Left ventricle myocardium inferior (tissue), 1 donor: ENCODE data around the gene TIE1. TPM values are rescaled to one million over a fixed set of nuclear protein-coding genes. Genes with fewer than 3 reads are reported as not detected.

Experiments used
- DNase-seq: peaks from one replicate; pipeline ENCODE4 v3.0.0-alpha.2; 2020
- H3K27ac ChIP-seq: fragments of 200-600 bp; replicated peaks from 2 replicates; pipeline ENCODE4 v1.8.0; 2021
- H3K27me3 ChIP-seq: fragments of 200-600 bp; 2 replicates; pipeline ENCODE4 v1.8.0; 2021; ENCODE audit warnings: low read depth
- H3K36me3 ChIP-seq: fragments of 200-600 bp; 2 replicates; pipeline ENCODE4 v1.8.0; 2021
- H3K4me1 ChIP-seq: fragments of 200-600 bp; 2 replicates; pipeline ENCODE4 v1.8.0; 2021
- H3K4me3 ChIP-seq: fragments of 200-600 bp; 2 replicates; pipeline ENCODE4 v1.8.0; 2021; ENCODE audit warnings: mild to moderate bottlenecking, moderate library complexity
- H3K9me3 ChIP-seq: fragments of 200-600 bp; replicated peaks from 2 replicates; pipeline ENCODE4 v1.8.0; 2021
- intact Hi-C: fragments of 100-400 bp; cut with micrococcal nuclease; formaldehyde crosslinking; loops from one replicate; pipeline ENCODE4 v1.11.0; 2022
- total RNA-seq: library from RNA; stranded (reverse); fragmentation: NEBNext Ultra II Directional; extraction: Animal tissue kit (Norgen Biotek cat#: 25700); gene quantifications from one replicate; pipeline ENCODE4 v1.2.1, GENCODE V29; 2021
- TF ChIP-seq, protein P1 (sequence below): fragments of 200-600 bp; IDR thresholded peaks from 2 replicates; pipeline ENCODE4 v1.8.0; 2021; ENCODE audit warnings: antibody characterized with exemption, mild to moderate bottlenecking, borderline replicate concordance
- donor health status: DM: no; HTN: yes; CAD: no; lungs with severe emphysema.

The TIE1 gene
- total RNA-seq, 1 donor from 2014 or later: 25.1 TPM

DNA sequence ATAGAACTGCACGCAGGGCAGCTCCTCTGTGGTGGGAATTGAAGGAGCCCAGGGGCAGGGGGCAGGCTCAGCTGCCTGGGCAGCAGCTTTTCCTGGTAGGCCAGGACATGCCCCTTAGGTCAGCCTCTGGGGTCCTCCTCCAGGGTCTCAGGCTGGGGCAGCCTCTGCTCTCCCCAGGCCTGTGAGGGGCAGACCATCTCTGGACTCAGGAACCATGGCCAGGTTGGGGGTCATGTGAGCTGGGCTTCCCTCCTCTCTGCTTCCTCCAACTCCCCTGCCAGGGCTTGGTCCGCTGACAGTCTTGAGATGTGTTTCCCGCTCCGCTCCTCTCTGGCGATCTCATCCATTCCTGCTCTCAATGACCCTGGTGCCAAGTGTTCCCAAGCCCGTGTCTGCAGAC lies 21.1 kb upstream of the TIE1 start:
- Histone ChIP-seq H3K4me1 (no peaks in the 10 kb centered on the region), H3K9me3 (no peaks in the 10 kb centered on the region), H3K27me3 (no peaks in the 10 kb centered on the region), H3K4me3 (no peak overlapping the region), H3K27ac (no peak overlapping the region), H3K36me3 (no peaks in the 10 kb centered on the region)
- DNase-seq: no peak
- TF ChIP-seq, protein P1, sequence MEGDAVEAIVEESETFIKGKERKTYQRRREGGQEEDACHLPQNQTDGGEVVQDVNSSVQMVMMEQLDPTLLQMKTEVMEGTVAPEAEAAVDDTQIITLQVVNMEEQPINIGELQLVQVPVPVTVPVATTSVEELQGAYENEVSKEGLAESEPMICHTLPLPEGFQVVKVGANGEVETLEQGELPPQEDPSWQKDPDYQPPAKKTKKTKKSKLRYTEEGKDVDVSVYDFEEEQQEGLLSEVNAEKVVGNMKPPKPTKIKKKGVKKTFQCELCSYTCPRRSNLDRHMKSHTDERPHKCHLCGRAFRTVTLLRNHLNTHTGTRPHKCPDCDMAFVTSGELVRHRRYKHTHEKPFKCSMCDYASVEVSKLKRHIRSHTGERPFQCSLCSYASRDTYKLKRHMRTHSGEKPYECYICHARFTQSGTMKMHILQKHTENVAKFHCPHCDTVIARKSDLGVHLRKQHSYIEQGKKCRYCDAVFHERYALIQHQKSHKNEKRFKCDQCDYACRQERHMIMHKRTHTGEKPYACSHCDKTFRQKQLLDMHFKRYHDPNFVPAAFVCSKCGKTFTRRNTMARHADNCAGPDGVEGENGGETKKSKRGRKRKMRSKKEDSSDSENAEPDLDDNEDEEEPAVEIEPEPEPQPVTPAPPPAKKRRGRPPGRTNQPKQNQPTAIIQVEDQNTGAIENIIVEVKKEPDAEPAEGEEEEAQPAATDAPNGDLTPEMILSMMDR: no peak
- intact Hi-C loops: no loop called here

DNA sequence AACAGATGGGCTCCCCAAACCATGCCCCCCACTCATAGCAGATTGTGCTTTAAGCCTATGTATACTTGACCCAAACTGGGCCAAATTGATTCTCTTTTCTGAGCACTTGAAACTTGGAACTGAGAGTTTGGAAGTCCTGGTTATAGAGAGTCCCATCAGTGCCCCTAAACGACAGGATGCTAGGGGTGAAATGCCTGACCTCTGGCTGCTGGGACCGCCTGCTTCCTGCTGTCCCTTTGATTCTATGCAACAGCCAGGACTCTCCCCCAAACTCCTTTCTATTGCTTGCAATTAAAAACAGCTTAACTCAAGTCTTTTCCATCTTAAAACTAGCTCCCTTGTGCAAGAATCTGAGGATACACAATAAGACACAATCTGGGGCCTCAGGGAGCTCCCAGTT lies 20.1 kb upstream of the TIE1 start:
- Histone ChIP-seq H3K27me3 (no peaks in the 10 kb centered on the region), H3K27ac (no peak overlapping the region), H3K4me1 (no peaks in the 10 kb centered on the region), H3K9me3 (no peaks in the 10 kb centered on the region), H3K4me3 (no peak overlapping the region), H3K36me3 (no peaks in the 10 kb centered on the region)
- intact Hi-C loops: no loop called here
- TF ChIP-seq, protein P1: no peak
- DNase-seq: no peak

DNA sequence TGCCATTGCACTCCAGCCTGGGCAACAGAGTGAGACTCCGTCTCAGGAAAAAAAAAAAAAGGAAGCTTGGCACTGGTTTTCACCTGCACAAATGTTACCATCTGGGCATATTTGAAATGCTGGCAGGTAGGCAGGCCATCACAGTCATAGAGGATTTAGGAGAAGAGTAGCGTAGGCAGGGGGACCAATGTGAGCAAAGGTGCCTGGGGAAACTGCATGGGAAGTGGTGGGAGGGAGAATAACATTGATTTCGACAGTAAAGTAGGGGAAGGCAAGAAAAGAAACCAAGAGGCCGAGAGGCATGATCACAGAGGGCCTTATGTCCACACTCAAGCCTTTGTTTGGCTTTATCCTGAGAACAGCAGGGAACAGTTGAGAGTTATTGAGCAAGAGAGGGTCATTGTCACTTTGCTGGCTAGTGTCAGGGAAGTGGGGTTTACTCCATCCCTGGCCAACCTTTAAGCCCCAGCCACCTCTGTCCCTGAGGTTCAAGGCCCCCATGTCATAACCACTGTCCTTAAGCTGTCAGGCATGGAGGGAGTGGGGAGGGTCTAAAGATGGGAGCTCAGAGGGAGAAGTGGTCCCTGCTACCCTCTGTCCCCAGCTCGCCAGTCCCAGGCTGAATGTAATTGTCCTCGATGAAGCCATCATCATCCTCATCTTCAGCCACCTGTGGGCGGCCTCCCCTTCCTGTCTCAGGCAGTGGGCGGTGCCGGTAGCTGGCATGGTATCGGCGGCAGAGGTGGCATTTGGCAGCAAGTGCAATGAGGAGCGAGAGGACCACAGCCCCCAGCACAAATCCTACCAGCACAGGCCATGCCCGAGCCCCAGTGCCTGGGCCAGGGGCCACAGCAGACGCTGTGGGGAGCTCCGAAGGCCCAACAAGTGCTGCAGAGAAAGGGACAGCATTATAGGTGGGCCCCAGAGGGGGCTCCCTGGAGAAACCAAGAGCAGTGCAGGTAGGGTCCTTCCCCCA lies 18.3 kb upstream of the TIE1 start:
- Histone ChIP-seq H3K4me3 (no peak overlapping the region), H3K27ac (no peak overlapping the region), H3K4me1 (no peaks in the 10 kb centered on the region), H3K36me3 (no peaks in the 10 kb centered on the region), H3K27me3 (no peaks in the 10 kb centered on the region), H3K9me3 (no peaks in the 10 kb centered on the region)
- DNase-seq: no peak
- intact Hi-C loops: no loop called here
- TF ChIP-seq, protein P1: no peak

DNA sequence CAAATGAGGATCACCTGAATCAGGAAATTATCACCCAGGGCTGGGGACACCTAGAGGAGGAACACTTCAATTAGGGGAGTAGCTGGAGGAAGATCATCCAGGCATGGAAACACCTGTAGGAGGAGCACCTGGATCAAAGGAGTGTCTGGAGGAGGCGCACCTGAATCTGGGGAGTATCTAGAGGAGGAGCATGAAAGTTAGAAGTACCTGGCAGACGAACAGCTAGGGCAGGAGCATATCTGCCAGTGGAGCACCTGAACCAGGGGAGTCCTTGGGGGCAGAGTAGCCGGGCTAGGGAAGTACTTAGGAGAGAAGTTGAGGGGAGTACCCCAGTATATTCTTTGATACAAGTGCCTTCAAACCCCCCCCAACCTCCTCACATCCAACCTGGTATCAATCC lies 16.7 kb upstream of the TIE1 start:
- no peak for DNase-seq

DNA sequence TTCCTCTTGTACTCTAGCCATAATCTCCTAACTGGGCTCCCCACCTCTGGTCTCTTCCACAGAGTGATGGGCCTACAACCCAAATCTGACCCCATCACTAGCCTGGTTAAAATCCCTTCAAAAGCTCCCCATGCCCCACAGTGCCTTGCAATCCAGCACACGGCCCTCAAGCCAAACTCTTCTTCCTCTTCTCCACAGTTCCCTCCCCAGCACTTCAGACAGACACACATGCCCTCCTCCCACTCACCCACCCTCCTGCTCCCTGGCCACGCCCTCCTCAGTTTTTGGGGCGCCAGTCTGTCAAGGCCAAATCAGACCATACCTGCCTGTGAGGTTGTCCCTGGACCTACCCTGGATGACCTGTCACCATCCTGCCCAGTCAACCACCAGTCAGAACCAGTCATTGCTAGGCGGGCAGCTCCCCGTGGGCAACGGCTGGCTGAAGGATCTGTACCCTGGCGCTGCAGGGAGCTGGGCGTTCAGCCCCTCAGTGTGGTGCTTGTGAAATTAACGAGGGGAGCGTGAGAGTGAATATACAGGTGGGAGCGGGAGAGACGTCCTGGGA lies 16.2 kb upstream of the TIE1 start:
- TF ChIP-seq, protein P1: no peak
- intact Hi-C loops: no loop called here
- Histone ChIP-seq H3K4me1 (no peaks in the 10 kb centered on the region), H3K9me3 (no peaks in the 10 kb centered on the region), H3K27ac (no peak overlapping the region), H3K4me3 (no peak overlapping the region), H3K36me3 (no peaks in the 10 kb centered on the region), H3K27me3 (no peaks in the 10 kb centered on the region)
- DNase-seq: no peak

More for the DNA sequence above, 16.7 kb upstream of the TIE1 start:
- TF ChIP-seq, protein P1: no peak
- Histone ChIP-seq H3K27me3 (no peaks in the 10 kb centered on the region), H3K9me3 (no peaks in the 10 kb centered on the region), H3K36me3 (no peaks in the 10 kb centered on the region), H3K4me3 (no peak overlapping the region), H3K27ac (no peak overlapping the region), H3K4me1 (no peaks in the 10 kb centered on the region)
- intact Hi-C loops: no loop called here
